HG02981 (cell line): ENCODE results near the gene TNFSF13B.
"Not testable (repeated sequence)": the region's sequence is repeated elsewhere in the genome, so short reads cannot be mapped to it uniquely, and the experiment has no call there.

ENCODE experiments used
- ATAC-seq: cut with Tn5 transposase; IDR thresholded peaks from one replicate; pipeline ENCODE4 v1.9.1; 2021; ENCODE audit warnings: mild to moderate bottlenecking, moderate library complexity; ENCODE audit not compliant: unreplicated experiment

TNFSF13B gene

GRCh38 chr13:108278466-108278865 lies 8.9 kb downstream of the TNFSF13B start:
- no peak for ATAC-seq

GRCh38 chr13:108281901-108282300 lies 12.4 kb downstream of the TNFSF13B start:
- no peak for ATAC-seq

- ATAC-seq: no peak
These were observed 13.6 kb downstream of the TNFSF13B start for GRCh38 chr13:108283110-108283509.

- ATAC-seq: no peak
These were observed 19.2 kb downstream of the TNFSF13B start for GRCh38 chr13:108288741-108289140.

- no peak for ATAC-seq
These were observed 20.3 kb downstream of the TNFSF13B start for GRCh38 chr13:108289819-108290218.

GRCh38 chr13:108297114-108297513 lies 27.6 kb downstream of the TNFSF13B start:
- no peak for ATAC-seq

GRCh38 chr13:108302279-108302678 lies 32.8 kb downstream of the TNFSF13B start:
- no peak for ATAC-seq

GRCh38 chr13:108304170-108305016 lies 34.9 kb downstream of the TNFSF13B start:
- ATAC-seq: no peak

GRCh38 chr13:108305655-108306054 lies 36.1 kb downstream of the TNFSF13B start:
- ATAC-seq: peak; percentile 71

GRCh38 chr13:108306860-108307259 lies 37.3 kb downstream of the TNFSF13B start:
- no peak for ATAC-seq

- ATAC-seq: not testable (repeated sequence)
These were observed 42.1 kb downstream of the TNFSF13B start for GRCh38 chr13:108311596-108311995.

GRCh38 chr13:108313382-108313781 lies 43.9 kb downstream of the TNFSF13B start:
- no peak for ATAC-seq

- peak; percentile 49 for ATAC-seq
These were observed 45.8 kb downstream of the TNFSF13B start for GRCh38 chr13:108315273-108315672.

GRCh38 chr13:108315991-108316390 lies 46.5 kb downstream of the TNFSF13B start:
- no peak for ATAC-seq

GRCh38 chr13:108316413-108316812 lies 46.9 kb downstream of the TNFSF13B start:
- no peak for ATAC-seq

GRCh38 chr13:108322206-108322824 lies 52.8 kb downstream of the TNFSF13B start:
- ATAC-seq: peak; percentile 85

GRCh38 chr13:108323031-108323430 lies 53.5 kb downstream of the TNFSF13B start:
- ATAC-seq: no peak

GRCh38 chr13:108325863-108326262 lies 56.3 kb downstream of the TNFSF13B start:
- no peak for ATAC-seq

- ATAC-seq: peak; percentile 69
These were observed 56.8 kb downstream of the TNFSF13B start for GRCh38 chr13:108326309-108326708.

GRCh38 chr13:108328848-108329247 lies 59.3 kb downstream of the TNFSF13B start:
- no peak for ATAC-seq

GRCh38 chr13:108332791-108333190 lies 63.3 kb downstream of the TNFSF13B start:
- no peak for ATAC-seq
